GM12874 (cell line): Measurements from ENCODE around the gene MICU1.

Source experiments
- CTCF ChIP-seq: IDR thresholded peaks from 2 replicates; pipeline ENCODE4 v1.5.1; 2011; ENCODE audit warnings: low read depth, mild to moderate bottlenecking, control low read depth, low read length, moderate library complexity; ENCODE audit not compliant: insufficient read depth

MICU1 gene

GRCh38 chr10:72386916-72387586 lies 238.8 kb downstream of the MICU1 start:
- no peak for TF ChIP-seq CTCF

- no peak for TF ChIP-seq CTCF
Measured at GRCh38 chr10:72385724-72386123, 240.2 kb downstream of the MICU1 start.

GRCh38 chr10:72379776-72380175 lies 246.1 kb downstream of the MICU1 start:
- TF ChIP-seq CTCF, result no peak

GRCh38 chr10:72379062-72379461 lies 246.8 kb downstream of the MICU1 start:
- no peak for TF ChIP-seq CTCF

- TF ChIP-seq CTCF, result 0 out of 2 replicates have a peak, but pooled peaks have one; percentile 20
Measured at GRCh38 chr10:72375585-72375984, 250.3 kb downstream of the MICU1 start.

- no peak for TF ChIP-seq CTCF
Measured at GRCh38 chr10:72375173-72375572, 250.7 kb downstream of the MICU1 start.

- TF ChIP-seq CTCF, result no peak
Measured at GRCh38 chr10:72370201-72370722, 255.6 kb downstream of the MICU1 start.
